WTC11 (cell line): ENCODE results near the gene CCDC74B. TPM values are rescaled to one million over a fixed set of nuclear protein-coding genes. Genes with fewer than 3 reads are reported as not detected.
"Not testable (repeated sequence)": the region's sequence is repeated elsewhere in the genome, so short reads cannot be mapped to it uniquely, and the experiment has no call there.

Experiments used
- ATAC-seq: fragments of 200-7000 bp; cut with Tn5 transposase; 2 replicates; pipeline ENCODE4 v1.10.0; 2021; ENCODE audit warnings: mild to moderate bottlenecking, moderate library complexity
- CTCF ChIA-PET: fragments of 300-600 bp; sonication (Branson Sonifier 250); formaldehyde crosslinking; loops from one replicate; lab custom pipeline; 2021; ENCODE audit warnings: antibody characterized with exemption; lab: Charles Lee
- POLR2A ChIA-PET: fragments of 350-600 bp; sonication (Branson Sonifier 250); formaldehyde crosslinking; loops from one replicate; lab custom pipeline; 2021; ENCODE audit warnings: antibody characterized with exemption; lab: Charles Lee
- DNase-seq: peaks from one replicate; pipeline ENCODE4 v3.0.0; 2021; ENCODE audit warnings: low spot score
- H3K27ac Mint-ChIP-seq: 2 replicates; pipeline ENCODE4 v1.8.0; 2021; ENCODE audit warnings: mixed read lengths
- H3K27me3 Mint-ChIP-seq: 2 replicates; pipeline ENCODE4 v1.8.0; 2021; ENCODE audit warnings: low read depth, mild to moderate bottlenecking, moderate library complexity, mixed read lengths
- H3K36me3 Mint-ChIP-seq: 2 replicates; pipeline ENCODE4 v1.8.0; 2021; ENCODE audit warnings: mixed read lengths
- H3K4me1 Mint-ChIP-seq: 2 replicates; pipeline ENCODE4 v1.8.0; 2022; ENCODE audit warnings: mixed read lengths
- H3K4me3 Mint-ChIP-seq: 2 replicates; pipeline ENCODE4 v1.8.0; 2021; ENCODE audit warnings: mild to moderate bottlenecking, moderate library complexity, mixed read lengths
- H3K9me3 Mint-ChIP-seq: 2 replicates; pipeline ENCODE4 v1.8.0; 2021; ENCODE audit warnings: mixed read lengths
- CBFB ChIP-seq: sonication (generic); formaldehyde crosslinking; IDR thresholded peaks from 2 replicates; pipeline ENCODE4 v1.8.1; 2022; ENCODE audit warnings: mild to moderate bottlenecking, low read depth, missing genetic modification reagents
- CREB1 ChIP-seq: sonication (generic); formaldehyde crosslinking; IDR thresholded peaks from 2 replicates; pipeline ENCODE4 v1.8.0; 2023; ENCODE audit warnings: mild to moderate bottlenecking, missing genetic modification reagents
- ESRRA ChIP-seq: sonication (generic); formaldehyde crosslinking; IDR thresholded peaks from 2 replicates; pipeline ENCODE4 v1.8.1; 2022; ENCODE audit warnings: mild to moderate bottlenecking, missing genetic modification reagents, borderline replicate concordance
- ETV6 ChIP-seq: sonication (generic); formaldehyde crosslinking; IDR thresholded peaks from 2 replicates; pipeline ENCODE4 v1.8.1; 2022; ENCODE audit warnings: mild to moderate bottlenecking, missing genetic modification reagents
- IRF1 ChIP-seq: sonication (generic); formaldehyde crosslinking; IDR thresholded peaks from 2 replicates; pipeline ENCODE4 v1.8.0; 2023; ENCODE audit warnings: missing genetic modification reagents
- JUN ChIP-seq: sonication (generic); formaldehyde crosslinking; IDR thresholded peaks from 2 replicates; pipeline ENCODE4 v1.8.0; 2023; ENCODE audit warnings: mild to moderate bottlenecking, missing genetic modification reagents
- NFATC4 ChIP-seq: fragments of 250-450 bp; sonication (Bioruptor Pico); IDR thresholded peaks from 2 replicates; pipeline ENCODE4 v1.9.0; 2021; ENCODE audit warnings: mild to moderate bottlenecking
- NR1H2 ChIP-seq: sonication (generic); formaldehyde crosslinking; IDR thresholded peaks from 2 replicates; pipeline ENCODE4 v1.9.0; 2021; ENCODE audit warnings: mild to moderate bottlenecking, moderate library complexity, missing genetic modification reagents
- TEAD4 ChIP-seq: sonication (generic); formaldehyde crosslinking; IDR thresholded peaks from 2 replicates; pipeline ENCODE4 v1.8.0; 2022; ENCODE audit warnings: mild to moderate bottlenecking, missing genetic modification reagents
- ZBTB21 ChIP-seq: sonication (generic); formaldehyde crosslinking; IDR thresholded peaks from 2 replicates; pipeline ENCODE4 v1.8.1; 2023; ENCODE audit warnings: mild to moderate bottlenecking, missing genetic modification reagents, borderline replicate concordance
- ZNF138 ChIP-seq: sonication (generic); formaldehyde crosslinking; conservative IDR thresholded peaks from 2 replicates; pipeline ENCODE4 v1.8.1; 2022; ENCODE audit warnings: mild to moderate bottlenecking, moderate library complexity, missing genetic modification reagents
- ZNF317 ChIP-seq: sonication (generic); formaldehyde crosslinking; IDR thresholded peaks from 2 replicates; pipeline ENCODE4 v1.8.1; 2023; ENCODE audit warnings: low read depth, mild to moderate bottlenecking, moderate library complexity, missing genetic modification reagents, borderline replicate concordance
- ZSCAN18 ChIP-seq: fragments of 250-450 bp; sonication (Bioruptor Pico); IDR thresholded peaks from 2 replicates; pipeline ENCODE4 v2.1.2; 2022; ENCODE audit warnings: mild to moderate bottlenecking, moderate library complexity
- total RNA-seq: library from RNA; stranded (reverse); gene quantifications from 3 replicates; pipeline ENCODE4 v1.2.3, GENCODE V29; 2021
- TF ChIP-seq, protein P1 (sequence below): sonication (generic); formaldehyde crosslinking; conservative IDR thresholded peaks from 2 replicates; pipeline ENCODE4 v1.8.1; 2023; ENCODE audit warnings: mild to moderate bottlenecking, low read depth, missing genetic modification reagents, moderate library complexity
- TF ChIP-seq, protein P2 (sequence below): sonication (generic); formaldehyde crosslinking; IDR thresholded peaks from 2 replicates; pipeline ENCODE4 v1.8.0; 2022; ENCODE audit warnings: mild to moderate bottlenecking, missing genetic modification reagents
- TF ChIP-seq, protein P3 (sequence below): sonication (generic); formaldehyde crosslinking; IDR thresholded peaks from 2 replicates; pipeline ENCODE4 v1.8.1; 2022; ENCODE audit warnings: mild to moderate bottlenecking, missing genetic modification reagents, moderate library complexity, borderline replicate concordance

Gene CCDC74B
- total RNA-seq, 1 experiment from 2014 or later, result 5.4 TPM

GRCh38 chr2:130150181-130151144, 5.6 kb upstream of the CCDC74B start:
- Mint-ChIP-seq H3K27me3 (no peaks in the 10 kb centered on the region), H3K27ac (peak overlapping the region; percentile 76; the same call in 1 of the 2 replicates), H3K4me3 (no peak overlapping the region), H3K9me3 (no peaks in the 10 kb centered on the region), H3K4me1 (peaks cover 4% of the 10 kb centered on the region; the same call in 1 of the 2 replicates), H3K36me3 (peaks cover 10% of the 10 kb centered on the region)
- TF ChIP-seq TEAD4, result no peak
- no peak for TF ChIP-seq ESRRA (CRISPR knock-in tag)
- no peak for TF ChIP-seq CBFB
- TF ChIP-seq CREB1 (CRISPR knock-in tag), result no peak
- TF ChIP-seq, protein P1, sequence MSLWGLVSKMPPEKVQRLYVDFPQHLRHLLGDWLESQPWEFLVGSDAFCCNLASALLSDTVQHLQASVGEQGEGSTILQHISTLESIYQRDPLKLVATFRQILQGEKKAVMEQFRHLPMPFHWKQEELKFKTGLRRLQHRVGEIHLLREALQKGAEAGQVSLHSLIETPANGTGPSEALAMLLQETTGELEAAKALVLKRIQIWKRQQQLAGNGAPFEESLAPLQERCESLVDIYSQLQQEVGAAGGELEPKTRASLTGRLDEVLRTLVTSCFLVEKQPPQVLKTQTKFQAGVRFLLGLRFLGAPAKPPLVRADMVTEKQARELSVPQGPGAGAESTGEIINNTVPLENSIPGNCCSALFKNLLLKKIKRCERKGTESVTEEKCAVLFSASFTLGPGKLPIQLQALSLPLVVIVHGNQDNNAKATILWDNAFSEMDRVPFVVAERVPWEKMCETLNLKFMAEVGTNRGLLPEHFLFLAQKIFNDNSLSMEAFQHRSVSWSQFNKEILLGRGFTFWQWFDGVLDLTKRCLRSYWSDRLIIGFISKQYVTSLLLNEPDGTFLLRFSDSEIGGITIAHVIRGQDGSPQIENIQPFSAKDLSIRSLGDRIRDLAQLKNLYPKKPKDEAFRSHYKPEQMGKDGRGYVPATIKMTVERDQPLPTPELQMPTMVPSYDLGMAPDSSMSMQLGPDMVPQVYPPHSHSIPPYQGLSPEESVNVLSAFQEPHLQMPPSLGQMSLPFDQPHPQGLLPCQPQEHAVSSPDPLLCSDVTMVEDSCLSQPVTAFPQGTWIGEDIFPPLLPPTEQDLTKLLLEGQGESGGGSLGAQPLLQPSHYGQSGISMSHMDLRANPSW, result no peak
- no peak for TF ChIP-seq ETV6 (CRISPR knock-in tag)
- TF ChIP-seq IRF1, result no peak
- TF ChIP-seq, protein P2, sequence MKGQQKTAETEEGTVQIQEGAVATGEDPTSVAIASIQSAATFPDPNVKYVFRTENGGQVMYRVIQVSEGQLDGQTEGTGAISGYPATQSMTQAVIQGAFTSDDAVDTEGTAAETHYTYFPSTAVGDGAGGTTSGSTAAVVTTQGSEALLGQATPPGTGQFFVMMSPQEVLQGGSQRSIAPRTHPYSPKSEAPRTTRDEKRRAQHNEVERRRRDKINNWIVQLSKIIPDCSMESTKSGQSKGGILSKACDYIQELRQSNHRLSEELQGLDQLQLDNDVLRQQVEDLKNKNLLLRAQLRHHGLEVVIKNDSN (CRISPR knock-in tag), result no peak
- no peak for TF ChIP-seq JUN
- no peak for TF ChIP-seq NFATC4 (CRISPR knock-in tag)
- no peak for TF ChIP-seq ZBTB21 (CRISPR knock-in tag)
- no peak for TF ChIP-seq ZNF317 (CRISPR knock-in tag)
- no peak for TF ChIP-seq ZSCAN18 (CRISPR knock-in tag)
- TF ChIP-seq, protein P3, sequence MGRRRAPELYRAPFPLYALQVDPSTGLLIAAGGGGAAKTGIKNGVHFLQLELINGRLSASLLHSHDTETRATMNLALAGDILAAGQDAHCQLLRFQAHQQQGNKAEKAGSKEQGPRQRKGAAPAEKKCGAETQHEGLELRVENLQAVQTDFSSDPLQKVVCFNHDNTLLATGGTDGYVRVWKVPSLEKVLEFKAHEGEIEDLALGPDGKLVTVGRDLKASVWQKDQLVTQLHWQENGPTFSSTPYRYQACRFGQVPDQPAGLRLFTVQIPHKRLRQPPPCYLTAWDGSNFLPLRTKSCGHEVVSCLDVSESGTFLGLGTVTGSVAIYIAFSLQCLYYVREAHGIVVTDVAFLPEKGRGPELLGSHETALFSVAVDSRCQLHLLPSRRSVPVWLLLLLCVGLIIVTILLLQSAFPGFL (CRISPR knock-in tag), result no peak
- TF ChIP-seq ZNF138 (CRISPR knock-in tag), result no peak
- TF ChIP-seq NR1H2, result no peak
- DNase-seq (no peak), ATAC-seq (peak; percentile 41)
- ChIA-PET POLR2A (no interaction called here), CTCF (no interaction called here)

DNA sequence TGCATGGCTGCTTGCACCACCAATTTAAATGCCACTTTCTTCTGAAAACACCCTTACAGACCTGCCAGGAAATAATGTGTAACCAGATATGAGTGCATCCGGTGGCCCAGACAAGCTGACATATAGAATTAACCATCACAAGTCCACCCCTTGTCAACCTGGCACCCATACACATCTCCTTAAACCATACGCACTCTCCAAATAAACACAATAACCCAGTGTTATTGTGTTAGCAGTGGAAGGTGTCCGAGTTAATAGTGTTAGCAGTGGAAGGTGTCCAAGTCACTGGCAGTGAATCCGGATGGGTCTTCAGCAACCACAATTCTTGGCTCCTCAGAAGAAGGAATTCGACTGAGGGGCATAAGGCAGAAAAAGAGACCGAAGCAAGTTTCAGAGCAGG, 3.6 kb upstream of the CCDC74B start:
- CTCF ChIA-PET, DNase-seq, ATAC-seq, H3K4me3 Mint-ChIP-seq, H3K4me1 Mint-ChIP-seq, H3K36me3 Mint-ChIP-seq, H3K9me3 Mint-ChIP-seq, POLR2A ChIA-PET, H3K27ac Mint-ChIP-seq, H3K27me3 Mint-ChIP-seq: not testable (repeated sequence)

GRCh38 chr2:130143266-130144039, 1.5 kb downstream of the CCDC74B start:
- H3K9me3 Mint-ChIP-seq, POLR2A ChIA-PET, CTCF ChIA-PET, DNase-seq, H3K27me3 Mint-ChIP-seq, H3K36me3 Mint-ChIP-seq, H3K27ac Mint-ChIP-seq, H3K4me1 Mint-ChIP-seq: not testable (repeated sequence)
- peak; percentile 15 for ATAC-seq
- H3K4me3 Mint-ChIP-seq, result peak overlapping the region; percentile 79

DNA sequence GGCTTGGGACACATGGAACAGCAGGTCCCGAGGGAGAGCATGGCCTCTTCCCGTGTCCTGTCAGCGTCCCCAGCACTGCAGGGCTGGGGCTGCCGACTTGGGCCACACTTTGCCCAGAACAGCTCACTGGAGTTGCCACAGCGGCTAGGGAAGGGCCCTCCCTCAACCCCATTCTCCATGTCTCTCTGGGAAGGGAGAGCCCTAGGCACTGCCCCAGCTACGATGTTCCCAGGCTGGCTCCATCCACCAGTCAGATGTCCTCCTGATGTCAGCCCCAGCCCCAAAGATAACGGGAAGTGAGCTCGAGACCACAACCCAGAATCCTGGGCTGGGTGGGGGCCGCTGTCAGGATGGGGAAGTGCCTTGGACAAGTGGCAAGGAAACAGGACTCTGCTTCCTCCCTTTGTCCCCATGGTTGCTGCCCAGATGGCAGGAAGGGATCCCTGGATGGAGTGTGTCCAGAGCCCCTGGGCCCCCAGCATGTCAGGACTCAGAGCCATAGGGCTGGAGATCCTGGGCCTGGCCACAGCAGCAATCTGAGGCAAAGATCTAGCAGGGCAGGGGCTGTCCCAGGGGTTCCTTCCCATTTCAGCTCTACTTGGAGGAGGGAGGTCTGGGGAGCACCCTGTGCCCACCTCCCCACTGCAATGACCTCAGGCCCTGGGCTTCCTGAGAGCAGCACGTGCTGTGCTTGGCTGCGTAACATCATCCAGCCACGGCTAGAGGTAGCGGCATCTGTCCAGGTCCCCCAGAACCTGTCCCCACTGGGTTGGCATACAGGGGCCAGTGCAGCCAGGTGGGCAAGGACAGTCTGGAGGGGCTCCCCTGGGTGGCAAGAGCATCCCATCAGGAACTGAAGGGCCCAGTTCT, 2.3 kb downstream of the CCDC74B start:
- DNase-seq, H3K36me3 Mint-ChIP-seq, POLR2A ChIA-PET, ATAC-seq, H3K27ac Mint-ChIP-seq, H3K27me3 Mint-ChIP-seq, CTCF ChIA-PET, H3K4me1 Mint-ChIP-seq, H3K9me3 Mint-ChIP-seq: not testable (repeated sequence)
- peak overlapping the region; percentile 27; the same call in 1 of the 2 replicates for H3K4me3 Mint-ChIP-seq
